ENCODE data around the gene AFF3. TPM values are rescaled to one million over a fixed set of nuclear protein-coding genes. Genes with fewer than 3 reads are reported as not detected.

The AFF3 gene
- total RNA-seq, 4 donors from 2014 or later, result 9.0 to 20.2 (median 14.5) TPM

DNA sequence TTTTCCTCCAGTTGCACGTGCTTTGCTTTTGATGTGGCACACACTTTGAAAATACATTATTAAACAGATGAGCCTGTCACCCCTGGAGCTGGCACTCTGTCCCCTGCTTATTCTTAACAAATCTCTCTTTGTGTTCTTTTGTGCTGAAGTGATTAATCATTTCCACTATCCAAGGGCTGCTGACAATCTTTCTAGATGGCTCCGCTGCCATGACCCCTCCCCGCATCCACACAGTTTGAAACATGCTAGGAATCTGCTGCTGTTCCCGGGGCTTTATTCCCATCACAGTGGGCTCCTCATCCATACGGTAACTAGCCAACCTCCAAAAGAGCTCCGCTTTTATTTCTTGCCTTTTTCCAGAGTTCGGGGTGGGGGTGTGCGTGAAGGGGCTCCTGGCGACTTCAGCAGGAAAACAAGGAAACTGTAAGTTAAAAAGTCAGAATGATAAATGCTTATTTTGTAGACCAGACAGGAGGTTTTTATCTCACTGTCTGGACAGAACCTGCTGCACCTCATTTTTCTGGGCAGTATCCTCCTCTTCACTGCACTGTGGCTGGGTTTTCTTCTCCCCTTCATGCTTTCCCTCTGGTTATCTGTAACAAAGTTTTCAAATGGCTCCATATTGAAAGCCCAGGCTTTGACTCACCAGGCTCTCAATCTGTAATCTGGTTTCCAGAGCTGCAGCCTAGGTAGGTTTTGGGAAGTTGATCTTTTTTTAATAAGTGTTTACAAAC lies 319.7 kb downstream of the AFF3 start:
- Histone ChIP-seq H3K36me3 (no peaks in the 10 kb centered on the region), H3K27ac (no peak overlapping the region), H3K4me3 (no peak overlapping the region), H3K9me3 (no peaks in the 10 kb centered on the region), H3K4me1 (no peaks in the 10 kb centered on the region), H3K27me3 (no peaks in the 10 kb centered on the region)
- no peak for DNase-seq
- in situ Hi-C loops (cut with MboI; ENCODE audit: low pct_ligation_motif_present in 1 of 4, low pct_unique_long_range_greater_than_20kb in 1 of 4, low sequenced_read_pairs in 3 of 4) (loop anchor here in 1 of 4 donors (25.0 kb wide), 1 partner anchor 415 kb away; no protein-coding TSS in a partner anchor), intact Hi-C loops (cut with DNase I; ENCODE audit: low total_unique reads) (no loop called here)
- TF ChIP-seq POLR2A (IDR thresholded peaks at IDR 0.05) (no peak), EP300 (IDR thresholded peaks at IDR 0.05; ENCODE audit: low read depth) (no peak), POLR2AphosphoS5 (IDR thresholded peaks at IDR 0.05) (no peak)
- 76 to 78% methylated on average over 4 to 9 of the region's 9 CpGs for WGBS, 2 donors (ENCODE audit: low coverage in 1 of 2)

DNA sequence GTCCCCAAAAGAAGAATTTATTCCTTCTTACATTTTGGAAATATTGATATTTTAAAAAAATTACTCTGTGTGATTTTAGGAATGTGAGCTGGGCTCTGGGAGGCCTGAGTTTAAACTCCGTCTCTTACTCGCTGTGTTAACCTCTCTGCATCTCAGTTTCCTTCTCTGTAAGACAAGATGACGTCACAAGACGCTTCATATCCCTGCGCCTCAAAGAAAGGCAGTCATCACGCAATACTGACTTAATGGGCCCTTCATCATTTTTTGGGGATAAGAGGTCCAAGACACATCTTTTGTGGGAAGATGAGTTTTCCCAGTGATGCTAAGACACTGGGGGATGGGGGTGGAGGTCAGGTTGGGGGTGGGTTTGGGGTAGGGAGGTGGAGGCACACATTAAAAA lies 320.4 kb downstream of the AFF3 start:
- H3K4me1 ChIP-seq, result no peaks in the 10 kb centered on the region
- no peaks in the 10 kb centered on the region for H3K36me3 ChIP-seq
- no peak overlapping the region for H3K4me3 ChIP-seq
- H3K9me3 ChIP-seq, result no peaks in the 10 kb centered on the region
- no peak for DNase-seq
- 95% methylated on average over 4 to 6 of the region's 6 CpGs for WGBS, 2 donors (ENCODE audit: low coverage in 1 of 2)
- in situ Hi-C loops (cut with MboI; ENCODE audit: low pct_ligation_motif_present in 1 of 4, low pct_unique_long_range_greater_than_20kb in 1 of 4, low sequenced_read_pairs in 3 of 4) (loop anchor here in 1 of 4 donors (25.0 kb wide), 1 partner anchor 415 kb away; no protein-coding TSS in a partner anchor), intact Hi-C loops (cut with DNase I; ENCODE audit: low total_unique reads) (no loop called here)
- H3K27ac ChIP-seq, result no peak overlapping the region
- no peaks in the 10 kb centered on the region for H3K27me3 ChIP-seq
- TF ChIP-seq POLR2AphosphoS5 (IDR thresholded peaks at IDR 0.05), result no peak
- no peak for TF ChIP-seq POLR2A (IDR thresholded peaks at IDR 0.05)
- TF ChIP-seq, protein P1, sequence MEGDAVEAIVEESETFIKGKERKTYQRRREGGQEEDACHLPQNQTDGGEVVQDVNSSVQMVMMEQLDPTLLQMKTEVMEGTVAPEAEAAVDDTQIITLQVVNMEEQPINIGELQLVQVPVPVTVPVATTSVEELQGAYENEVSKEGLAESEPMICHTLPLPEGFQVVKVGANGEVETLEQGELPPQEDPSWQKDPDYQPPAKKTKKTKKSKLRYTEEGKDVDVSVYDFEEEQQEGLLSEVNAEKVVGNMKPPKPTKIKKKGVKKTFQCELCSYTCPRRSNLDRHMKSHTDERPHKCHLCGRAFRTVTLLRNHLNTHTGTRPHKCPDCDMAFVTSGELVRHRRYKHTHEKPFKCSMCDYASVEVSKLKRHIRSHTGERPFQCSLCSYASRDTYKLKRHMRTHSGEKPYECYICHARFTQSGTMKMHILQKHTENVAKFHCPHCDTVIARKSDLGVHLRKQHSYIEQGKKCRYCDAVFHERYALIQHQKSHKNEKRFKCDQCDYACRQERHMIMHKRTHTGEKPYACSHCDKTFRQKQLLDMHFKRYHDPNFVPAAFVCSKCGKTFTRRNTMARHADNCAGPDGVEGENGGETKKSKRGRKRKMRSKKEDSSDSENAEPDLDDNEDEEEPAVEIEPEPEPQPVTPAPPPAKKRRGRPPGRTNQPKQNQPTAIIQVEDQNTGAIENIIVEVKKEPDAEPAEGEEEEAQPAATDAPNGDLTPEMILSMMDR (IDR thresholded peaks at IDR 0.05), result no peak
- TF ChIP-seq EP300 (IDR thresholded peaks at IDR 0.05; ENCODE audit: low read depth), result no peak

- Histone ChIP-seq H3K4me3 (no peak overlapping the region), H3K36me3 (no peaks in the 10 kb centered on the region), H3K27ac (no peak overlapping the region), H3K27me3 (no peaks in the 10 kb centered on the region), H3K9me3 (no peaks in the 10 kb centered on the region), H3K4me1 (no peaks in the 10 kb centered on the region)
- intact Hi-C loops (cut with DNase I; ENCODE audit: low total_unique reads), result no loop called here
- TF ChIP-seq POLR2A (IDR thresholded peaks at IDR 0.05), result no peak
- TF ChIP-seq, protein P1 (IDR thresholded peaks at IDR 0.05), result no peak
- no peak for TF ChIP-seq POLR2AphosphoS5 (IDR thresholded peaks at IDR 0.05)
- TF ChIP-seq EP300 (IDR thresholded peaks at IDR 0.05; ENCODE audit: low read depth), result no peak
- WGBS, 2 donors (ENCODE audit: low coverage in 1 of 2), result 80 to 84% methylated on average over 1 to 7 of the region's 7 CpGs
- in situ Hi-C loops (cut with MboI; ENCODE audit: low pct_ligation_motif_present in 1 of 4, low pct_unique_long_range_greater_than_20kb in 1 of 4, low sequenced_read_pairs in 3 of 4), result loop anchor here in 1 of 4 donors (25.0 kb wide), 1 partner anchor 416 kb away; no protein-coding TSS in a partner anchor
- no peak for DNase-seq
These were observed 320.8 kb downstream of the AFF3 start for GRCh38 chr2:99821572-99821971.

DNA sequence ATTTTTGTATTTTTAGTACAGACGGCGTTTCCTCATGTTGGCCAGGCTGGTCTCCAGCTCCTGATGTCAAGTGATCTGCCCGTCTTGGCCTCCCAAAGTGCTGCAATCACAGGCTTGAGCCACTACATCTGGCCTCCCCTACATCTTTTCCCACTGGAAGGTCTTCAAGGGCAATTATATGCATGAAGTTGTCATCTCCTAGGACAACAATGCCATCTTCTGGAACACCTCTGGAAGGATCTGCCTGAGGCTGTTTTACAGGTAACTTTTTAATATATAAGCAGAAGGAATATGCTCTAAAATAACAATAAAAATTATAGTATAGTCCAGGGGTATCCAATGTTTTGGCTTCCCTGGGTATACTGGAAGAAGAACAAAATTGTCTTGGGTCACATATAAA lies 321.4 kb downstream of the AFF3 start:
- DNase-seq, result no peak
- TF ChIP-seq EP300 (IDR thresholded peaks at IDR 0.05; ENCODE audit: low read depth) (no peak), POLR2A (IDR thresholded peaks at IDR 0.05) (no peak), POLR2AphosphoS5 (IDR thresholded peaks at IDR 0.05) (no peak)
- TF ChIP-seq, protein P1 (IDR thresholded peaks at IDR 0.05), result no peak
- whole genome bisulfite sequencing, 2 donors (ENCODE audit: low coverage in 1 of 2), result 80 to 98% methylated on average over 1 to 3 of the region's 3 CpGs
- in situ Hi-C loops (cut with MboI; ENCODE audit: low pct_ligation_motif_present in 1 of 4, low pct_unique_long_range_greater_than_20kb in 1 of 4, low sequenced_read_pairs in 3 of 4), result loop anchor here in 1 of 4 donors (25.0 kb wide), 1 partner anchor 416 kb away; no protein-coding TSS in a partner anchor
- no peak overlapping the region for H3K4me3 ChIP-seq
- H3K4me1 ChIP-seq, result no peaks in the 10 kb centered on the region
- intact Hi-C loops (cut with DNase I; ENCODE audit: low total_unique reads), result no loop called here
- no peak overlapping the region for H3K27ac ChIP-seq
- no peaks in the 10 kb centered on the region for H3K9me3 ChIP-seq
- H3K27me3 ChIP-seq, result no peaks in the 10 kb centered on the region
- no peaks in the 10 kb centered on the region for H3K36me3 ChIP-seq
